Myocyte (in vitro differentiated cells): ENCODE results near the gene AKAIN1. TPM values are rescaled to one million over a fixed set of nuclear protein-coding genes. Genes with fewer than 3 reads are reported as not detected.
A peak's percentile ranks its signal among the peaks of the same experiment; 100 is the strongest.

ENCODE experiments used
- DNase-seq: peaks from one replicate; pipeline ENCODE4 v3.0.0-alpha.2; 2012; ENCODE audit warnings: low read depth
- polyA plus RNA-seq: library from polyadenylated mRNA; unstranded; fragments of >200 nt; gene quantifications from one replicate; pipeline ENCODE4 v1.2.1, GENCODE V29; 2012; ENCODE audit warnings: missing spikeins
- total RNA-seq: library from RNA; depleted of rRNA; stranded (reverse); fragments of >200 nt; gene quantifications from 2 replicates; pipeline ENCODE4 v1.2.3, GENCODE V29; 2014

Gene AKAIN1
- total RNA-seq: not detected in 2 replicates
- polyA plus RNA-seq: not detected

GRCh38 chr18:5197032-5197434 is at the start of gene AKAIN1:
AKAIN1 (minus strand) TSS chr18:5197257; CDS start chr18:5197053, 204 bp downstream.
- no peak for DNase-seq

- no peak for DNase-seq
Observed at GRCh38 chr18:5244941-5245340, 47.9 kb upstream of the AKAIN1 start.

GRCh38 chr18:5239447-5239846 is 42.4 kb upstream of the AKAIN1 start:
- no peak for DNase-seq

- peak; percentile 51 for DNase-seq
Observed at GRCh38 chr18:5238371-5238976, 41.4 kb upstream of the AKAIN1 start.

GRCh38 chr18:5237723-5238370 is 40.8 kb upstream of the AKAIN1 start:
- peak; percentile 90 for DNase-seq

- DNase-seq: no peak
Observed at GRCh38 chr18:5237083-5237722, 40.1 kb upstream of the AKAIN1 start.

GRCh38 chr18:5214583-5215351 is 17.7 kb upstream of the AKAIN1 start:
- DNase-seq: no peak

GRCh38 chr18:5207471-5208150 is 10.6 kb upstream of the AKAIN1 start:
- no peak for DNase-seq

- no peak for DNase-seq
Observed at GRCh38 chr18:5198311-5198710, 1.3 kb upstream of the AKAIN1 start.

GRCh38 chr18:5197461-5197860 is 404 bp upstream of the AKAIN1 start:
- DNase-seq: no peak

- no peak for DNase-seq
Observed at GRCh38 chr18:5196253-5197031, 615 bp downstream of the AKAIN1 start.

- DNase-seq: no peak
Observed at GRCh38 chr18:5195656-5196055, 1.4 kb downstream of the AKAIN1 start.

GRCh38 chr18:5180254-5180653 is 16.8 kb downstream of the AKAIN1 start:
- no peak for DNase-seq

- no peak for DNase-seq
Observed at GRCh38 chr18:5178519-5178918, 18.5 kb downstream of the AKAIN1 start.

GRCh38 chr18:5175378-5175777 is 21.7 kb downstream of the AKAIN1 start:
- DNase-seq: no peak

- no peak for DNase-seq
Observed at GRCh38 chr18:5173646-5174045, 23.4 kb downstream of the AKAIN1 start.

- no peak for DNase-seq
Observed at GRCh38 chr18:5173236-5173635, 23.8 kb downstream of the AKAIN1 start.

GRCh38 chr18:5167831-5168230 is 29.2 kb downstream of the AKAIN1 start:
- no peak for DNase-seq

- DNase-seq: no peak
Observed at GRCh38 chr18:5166606-5167280, 30.3 kb downstream of the AKAIN1 start.

- DNase-seq: no peak
Observed at GRCh38 chr18:5164903-5165302, 32.2 kb downstream of the AKAIN1 start.
